GM18873 (cell line): ENCODE data around the gene LDLRAD3.

Experiments used
- ATAC-seq: cut with Tn5 transposase; IDR thresholded peaks from one replicate; pipeline ENCODE4 v1.9.1; 2021; ENCODE audit warnings: mild to moderate bottlenecking, moderate library complexity, moderate number of reproducible peaks; ENCODE audit not compliant: unreplicated experiment, low FRiP score

Gene LDLRAD3

GRCh38 chr11:35927104-35927503 lies 16.8 kb upstream of the LDLRAD3 start:
- no peak for ATAC-seq

DNA sequence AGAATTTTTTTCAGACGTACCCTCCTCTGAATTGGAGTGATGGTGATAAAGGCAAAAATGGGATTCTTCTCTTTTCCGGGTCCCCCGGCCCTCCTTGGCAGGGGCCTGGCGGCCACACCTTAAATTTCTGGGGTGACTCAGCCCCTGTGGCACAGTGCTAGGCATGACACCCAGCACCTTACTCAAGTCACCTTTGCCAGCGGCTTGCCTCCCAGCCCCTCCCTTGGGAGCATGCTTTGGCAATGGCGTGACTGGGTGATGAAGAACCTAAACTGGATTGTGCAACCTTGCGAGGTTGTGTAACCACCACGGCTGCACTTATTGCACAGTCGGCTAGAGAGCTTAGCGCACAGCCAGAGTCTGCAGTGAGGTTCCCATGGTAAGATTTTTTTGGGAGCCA lies 16.2 kb upstream of the LDLRAD3 start:
- ATAC-seq = no peak

GRCh38 chr11:35928688-35929395 lies 15.0 kb upstream of the LDLRAD3 start:
- no peak for ATAC-seq

GRCh38 chr11:35930466-35930865 lies 13.4 kb upstream of the LDLRAD3 start:
- no peak for ATAC-seq

GRCh38 chr11:35932121-35932520 lies 11.7 kb upstream of the LDLRAD3 start:
- no peak for ATAC-seq

DNA sequence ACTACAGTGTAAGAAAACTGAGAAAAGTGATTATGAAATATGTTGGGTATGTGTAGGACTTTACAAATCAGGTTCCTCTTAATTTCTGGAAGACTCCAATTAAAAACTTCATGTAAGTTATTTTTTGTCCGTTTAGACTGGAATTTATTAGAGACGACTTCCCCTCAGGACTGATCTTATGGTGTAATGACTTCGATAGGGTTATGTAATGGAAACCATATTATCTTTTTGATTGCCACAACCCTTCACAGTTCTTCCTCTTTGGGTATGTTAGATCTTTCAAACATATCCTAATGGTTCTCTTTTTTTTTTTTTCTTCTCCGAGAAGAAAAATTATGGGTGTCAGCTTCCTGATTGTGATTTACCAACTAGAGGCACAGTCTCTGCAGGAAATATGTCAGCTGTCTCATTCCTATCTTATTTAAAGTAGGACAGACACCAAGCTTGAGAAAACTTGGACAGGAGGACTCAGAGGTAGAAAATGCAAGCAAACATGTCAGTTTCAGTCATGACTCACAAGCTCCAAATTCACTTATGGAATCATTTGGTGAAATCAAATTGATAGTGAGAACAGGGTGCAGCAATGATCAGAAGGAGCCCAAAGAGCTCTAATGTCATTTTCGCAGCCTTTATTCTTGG lies 11.1 kb upstream of the LDLRAD3 start:
- no peak for ATAC-seq

GRCh38 chr11:35933320-35933871 lies 10.5 kb upstream of the LDLRAD3 start:
- no peak for ATAC-seq

DNA sequence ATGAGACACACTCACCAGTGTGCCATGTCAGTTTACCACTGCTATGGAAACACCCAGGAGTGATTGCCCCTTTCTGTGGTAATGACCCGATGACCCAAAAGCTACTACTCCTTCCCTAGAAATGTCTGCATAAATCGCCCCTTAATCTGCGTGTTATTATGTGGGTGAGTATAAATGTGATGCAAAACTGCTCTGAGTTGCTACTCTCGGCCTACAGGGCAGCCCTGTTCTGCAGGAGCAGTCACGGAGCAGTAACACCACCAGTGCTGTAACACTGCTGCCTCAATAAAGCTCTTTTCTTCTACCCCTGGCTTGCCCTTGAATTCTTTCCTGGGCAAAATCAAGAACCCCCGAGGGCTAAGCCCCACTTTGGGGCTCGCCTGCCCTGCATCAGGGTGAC lies 9.6 kb upstream of the LDLRAD3 start:
- no peak for ATAC-seq

DNA sequence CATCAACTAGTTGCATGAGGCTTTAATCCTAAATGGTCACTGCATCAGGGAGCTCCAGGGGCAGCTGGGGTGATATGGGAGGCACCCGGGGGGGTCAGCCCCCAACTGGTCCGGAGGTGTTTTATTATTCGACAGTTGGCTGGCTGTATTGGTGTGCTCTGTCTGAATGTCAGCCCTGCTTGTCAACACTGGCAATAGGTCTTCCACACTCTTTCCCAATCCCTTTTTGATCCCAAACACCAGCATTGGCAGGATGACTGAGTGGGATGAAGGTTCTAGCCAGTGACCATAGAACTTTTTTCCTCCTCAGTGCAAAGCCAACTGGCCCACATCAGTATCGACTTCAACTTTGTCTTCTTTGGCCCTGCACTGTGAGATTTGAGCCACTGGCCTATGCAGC lies 8.9 kb upstream of the LDLRAD3 start:
- ATAC-seq = no peak

DNA sequence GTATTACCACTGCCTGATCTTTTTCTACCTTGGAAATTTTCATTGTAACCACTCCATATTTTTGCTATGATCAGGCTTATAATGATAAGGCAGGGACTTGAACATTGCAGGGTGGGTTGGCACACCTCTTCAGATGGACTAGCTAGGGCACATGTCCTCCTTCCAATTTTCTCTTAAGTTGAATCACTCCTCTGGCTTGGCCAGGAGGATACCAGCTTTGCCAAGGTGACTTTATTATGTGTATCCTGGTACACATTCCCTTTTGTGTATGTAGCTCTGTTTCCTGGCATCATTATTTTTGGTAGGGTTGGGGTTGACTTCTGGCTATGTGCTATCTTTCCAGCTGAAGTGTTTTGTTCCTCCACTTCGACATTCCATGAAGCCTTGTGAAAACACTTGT lies 8.5 kb upstream of the LDLRAD3 start:
- no peak for ATAC-seq

DNA sequence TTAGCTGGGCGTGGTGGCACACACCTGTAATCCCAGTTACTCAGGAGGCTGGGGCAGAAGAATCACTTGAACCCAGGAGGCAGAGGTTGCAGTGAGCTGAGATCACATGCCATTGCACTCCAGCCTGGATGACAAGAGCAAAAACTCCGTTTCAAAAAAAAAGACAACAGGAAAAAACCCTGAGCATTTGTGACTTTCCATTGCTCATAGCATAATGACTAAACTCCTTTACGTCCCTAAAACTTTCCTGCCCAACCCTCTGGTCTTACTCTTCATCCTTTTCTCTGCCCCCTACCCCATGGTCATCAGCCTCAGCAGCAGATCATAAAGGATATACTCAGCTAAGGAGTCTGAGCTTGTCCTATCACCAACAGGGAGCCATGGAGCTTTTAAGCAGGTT lies 6.8 kb upstream of the LDLRAD3 start:
- no peak for ATAC-seq

DNA sequence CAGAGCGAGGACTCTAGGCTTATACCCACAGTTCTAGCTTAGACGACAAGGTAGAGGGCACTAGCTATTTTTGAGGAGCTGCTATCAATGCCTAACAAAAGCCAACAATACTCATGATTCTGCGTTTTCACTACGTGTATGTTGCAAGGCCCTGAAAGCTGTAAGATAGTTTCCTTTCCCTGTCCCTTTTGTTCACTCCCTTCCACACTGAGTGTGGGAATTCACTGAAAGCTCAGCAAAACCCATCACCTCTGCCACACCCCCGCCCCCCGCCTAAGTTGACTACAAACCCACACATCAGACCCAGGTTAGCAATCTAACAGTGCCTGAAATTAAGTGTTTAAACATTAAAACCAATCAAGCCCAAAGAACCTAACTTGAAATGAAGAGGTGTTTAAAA lies 6.2 kb upstream of the LDLRAD3 start:
- ATAC-seq = no peak

GRCh38 chr11:35938231-35938630 lies 5.6 kb upstream of the LDLRAD3 start:
- ATAC-seq = no peak

GRCh38 chr11:35943309-35943708 lies 553 bp upstream of the LDLRAD3 start:
- ATAC-seq = no peak

GRCh38 chr11:35944503-35945136 lies 758 bp downstream of the LDLRAD3 start:
- ATAC-seq = no peak

- ATAC-seq = no peak
Measured at GRCh38 chr11:35945137-35945518, 1.3 kb downstream of the LDLRAD3 start.

- no peak for ATAC-seq
Measured at GRCh38 chr11:35946766-35947165, 2.9 kb downstream of the LDLRAD3 start.

DNA sequence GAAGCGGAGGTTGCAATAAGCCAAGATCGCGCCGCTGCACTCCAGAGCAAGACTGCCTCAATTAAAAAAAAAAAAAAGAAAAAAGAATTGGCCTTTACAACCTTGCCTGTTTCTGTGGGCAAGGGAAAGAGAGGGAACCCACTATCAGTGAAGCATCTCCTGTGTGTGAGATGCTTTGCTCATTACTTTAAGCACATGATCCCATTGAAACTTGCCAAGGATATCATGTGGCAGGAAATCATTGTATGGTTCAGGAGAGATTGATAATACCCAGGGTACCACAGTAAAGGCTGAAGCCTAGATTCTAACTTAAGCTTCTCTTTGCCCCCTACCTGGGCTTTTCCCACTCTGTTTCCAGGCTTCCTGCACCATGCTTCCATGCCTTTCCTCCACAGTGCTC lies 3.6 kb downstream of the LDLRAD3 start:
- ATAC-seq = no peak

DNA sequence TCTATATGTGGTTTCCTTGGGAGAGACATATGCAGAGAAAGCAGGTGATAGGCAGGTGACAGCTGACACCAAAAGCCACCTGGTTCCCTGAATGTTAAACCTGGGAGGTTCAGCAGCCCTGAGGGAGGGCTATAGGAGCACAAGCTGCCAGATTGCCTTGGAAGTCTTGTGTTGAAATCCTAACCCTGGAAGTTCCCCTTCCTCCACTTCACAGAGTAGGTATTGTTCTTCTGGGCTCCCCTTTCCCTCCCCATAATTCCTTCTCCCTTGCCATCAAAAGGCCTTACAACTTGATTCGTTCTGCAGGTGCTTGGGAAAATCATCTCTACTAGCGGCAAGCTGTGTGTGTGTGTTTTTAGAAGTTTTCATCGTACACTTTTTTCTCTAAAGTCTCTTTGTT lies 5.4 kb downstream of the LDLRAD3 start:
- no peak for ATAC-seq

DNA sequence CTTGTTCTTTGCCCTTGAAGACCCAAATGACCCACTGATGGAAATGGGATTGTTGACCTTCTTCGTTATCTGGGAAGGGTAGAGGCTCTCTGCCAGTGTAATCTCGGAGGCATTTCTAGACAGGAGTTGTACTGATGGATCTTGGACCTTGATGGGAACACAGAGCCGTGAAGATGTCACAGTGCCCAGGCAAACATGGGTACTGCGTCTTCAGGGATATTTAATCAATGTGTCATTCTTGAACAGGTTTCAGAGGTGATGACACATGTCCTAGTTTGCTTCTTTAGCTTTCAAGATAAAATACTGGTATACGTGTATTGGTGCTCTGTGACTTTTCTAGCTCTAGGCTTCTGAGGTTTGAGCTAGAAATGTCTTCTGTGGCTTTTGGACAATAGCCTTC lies 6.2 kb downstream of the LDLRAD3 start:
- ATAC-seq = no peak

DNA sequence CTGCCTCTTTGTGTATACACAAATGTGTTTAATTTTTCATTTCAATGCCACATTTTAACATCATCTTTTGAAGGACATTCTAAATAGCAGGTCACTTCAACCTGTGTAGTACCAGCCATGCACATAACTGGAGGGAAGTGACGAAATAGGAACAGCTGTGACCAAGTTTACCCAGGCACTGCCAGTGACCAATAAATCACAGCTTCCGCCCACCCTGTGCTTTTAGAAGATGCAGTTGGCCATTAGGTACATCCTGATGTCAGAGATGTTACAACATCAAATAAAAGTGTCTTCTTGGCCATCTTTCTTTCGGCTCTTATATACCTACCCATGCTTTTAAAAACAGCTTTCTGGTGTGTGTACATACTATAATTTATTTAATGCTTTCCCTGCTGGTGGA lies 7.8 kb downstream of the LDLRAD3 start:
- no peak for ATAC-seq
